HepG2 (cell line): ENCODE data around the gene SLC34A3. TPM values are rescaled to one million over a fixed set of nuclear protein-coding genes. Genes with fewer than 3 reads are reported as not detected.

Experiments used
- AGO1 ChIP-seq: fragments of 200-400 bp; formaldehyde crosslinking; IDR thresholded peaks from 2 replicates; pipeline ENCODE4 v1.6.1; 2017; ENCODE audit warnings: mild to moderate bottlenecking, low read depth, low read length, moderate library complexity; ENCODE audit not compliant: poor library complexity, severe bottlenecking
- GPN1 ChIP-seq: sonication (generic); formaldehyde crosslinking; IDR thresholded peaks from 2 replicates; pipeline ENCODE4 v1.5.1; 2020; ENCODE audit warnings: missing genetic modification reagents, borderline replicate concordance
- JUNB ChIP-seq: sonication (generic); formaldehyde crosslinking; IDR thresholded peaks from 2 replicates; pipeline ENCODE4 v1.8.0; 2022; ENCODE audit warnings: missing genetic modification reagents, mild to moderate bottlenecking, borderline replicate concordance
- PHF21A ChIP-seq: sonication (generic); formaldehyde crosslinking; IDR thresholded peaks from 2 replicates; pipeline ENCODE4 v1.5.0; 2020; ENCODE audit warnings: mild to moderate bottlenecking, missing genetic modification reagents
- RXRB ChIP-seq: IDR thresholded peaks from 2 replicates; pipeline ENCODE4 v1.6.1; 2016; ENCODE audit warnings: borderline replicate concordance, missing genetic modification reagents, missing compliant biosample characterization
- SP1 ChIP-seq, 2 experiments: fragments of 450-650 bp in 1 of 2; sonication (generic) in 1 of 2; formaldehyde crosslinking in 1 of 2; IDR thresholded peaks; 2 replicates each; pipeline versions ENCODE4 v1.4.0 to v1.6.1; 2016 to 2020; ENCODE audit warnings: missing genetic modification reagents in 1 of 2
- TCF7 ChIP-seq: sonication (generic); IDR thresholded peaks from 2 replicates; pipeline ENCODE4 v1.6.1; 2016; ENCODE audit warnings: antibody characterized with exemption, low read depth
- TEAD2 ChIP-seq: sonication (generic); formaldehyde crosslinking; IDR thresholded peaks from 2 replicates; pipeline ENCODE4 v1.9.0; 2021; ENCODE audit warnings: missing genetic modification reagents
- TEF ChIP-seq: sonication (generic); formaldehyde crosslinking; IDR thresholded peaks from 2 replicates; pipeline ENCODE4 v1.5.0; 2020; ENCODE audit warnings: missing genetic modification reagents
- YY1 ChIP-seq: IDR thresholded peaks from 2 replicates; pipeline ENCODE4 v1.6.1; 2011; ENCODE audit warnings: low read length, low read depth, moderate library complexity, mild to moderate bottlenecking; ENCODE audit not compliant: insufficient read depth, insufficient replicate concordance
- ZBTB8A ChIP-seq: sonication (generic); formaldehyde crosslinking; IDR thresholded peaks from 2 replicates; pipeline ENCODE4 v1.4.0; 2020; ENCODE audit warnings: mild to moderate bottlenecking, low read depth, missing genetic modification reagents, borderline replicate concordance
- ZC3H13 ChIP-seq: sonication (generic); formaldehyde crosslinking; IDR thresholded peaks from 2 replicates; pipeline ENCODE4 v1.8.1; 2023; ENCODE audit warnings: mild to moderate bottlenecking, missing genetic modification reagents, moderate library complexity
- ZNF34 ChIP-seq: sonication (generic); formaldehyde crosslinking; IDR thresholded peaks from 2 replicates; pipeline ENCODE4 v1.4.0; 2020; ENCODE audit warnings: mild to moderate bottlenecking, missing genetic modification reagents, borderline replicate concordance
- ZNF550 ChIP-seq: sonication (generic); formaldehyde crosslinking; IDR thresholded peaks from 2 replicates; pipeline ENCODE4 v1.4.0; 2020; ENCODE audit warnings: mild to moderate bottlenecking, missing genetic modification reagents, borderline replicate concordance
- ZNF670 ChIP-seq: sonication (generic); formaldehyde crosslinking; IDR thresholded peaks from 2 replicates; pipeline ENCODE4 v1.8.0; 2022; ENCODE audit warnings: mild to moderate bottlenecking, missing genetic modification reagents, borderline replicate concordance
- ZNF768 ChIP-seq: sonication (generic); formaldehyde crosslinking; IDR thresholded peaks from 2 replicates; pipeline ENCODE4 v1.4.0; 2020; ENCODE audit warnings: missing genetic modification reagents
- ZNF775 ChIP-seq: sonication (generic); formaldehyde crosslinking; IDR thresholded peaks from 2 replicates; pipeline ENCODE4 v1.4.0; 2020; ENCODE audit warnings: missing genetic modification reagents, mild to moderate bottlenecking, moderate library complexity, borderline replicate concordance
- ZSCAN20 ChIP-seq: sonication (generic); formaldehyde crosslinking; IDR thresholded peaks from 2 replicates; pipeline ENCODE4 v1.4.0; 2020; ENCODE audit warnings: missing genetic modification reagents, mild to moderate bottlenecking, borderline replicate concordance
- polyA plus RNA-seq, 8 experiments: library from polyadenylated mRNA; depleted of rRNA in 3 of 8; stranded (reverse) in 7 of 8; unstranded in 1 of 8; fragments of >200 nt; fragmentation: Illumina TruSeq in 4 of 8; extraction: Trizol in 4 of 8; gene quantifications; 2 replicates each; pipeline versions ENCODE4 v1.2.1 to v1.2.3, GENCODE V29; 2011 to 2016; ENCODE audit warnings: low read depth in 4 of 8, missing spikeins in 1 of 8, mixed read lengths in 1 of 8; ENCODE audit not compliant: insufficient read depth in 1 of 8
- total RNA-seq, 5 experiments: library from RNA; depleted of rRNA; stranded (reverse); fragments of >200 nt; fragmentation: Illumina TruSeq; extraction: Trizol; gene quantifications; 2 replicates each; pipeline ENCODE4 v1.2.3, GENCODE V29; 2016; ENCODE audit warnings: low read depth in 1 of 5
- TF ChIP-seq, protein P1 (sequence below): sonication (generic); formaldehyde crosslinking; IDR thresholded peaks from 2 replicates; pipeline ENCODE4 v1.9.0; 2022; ENCODE audit warnings: missing genetic modification reagents, mild to moderate bottlenecking, borderline replicate concordance
- TF ChIP-seq, protein P2 (sequence below): sonication (generic); formaldehyde crosslinking; IDR thresholded peaks from 2 replicates; pipeline ENCODE4 v1.9.0; 2021; ENCODE audit warnings: missing genetic modification reagents, borderline replicate concordance

SLC34A3 gene
- total and polyA plus RNA-seq, 2 of the 13 experiments (the other 11 are each of a cell fraction or from before 2014, with no cell fraction given) = 0.07 to 1.0 TPM

DNA sequence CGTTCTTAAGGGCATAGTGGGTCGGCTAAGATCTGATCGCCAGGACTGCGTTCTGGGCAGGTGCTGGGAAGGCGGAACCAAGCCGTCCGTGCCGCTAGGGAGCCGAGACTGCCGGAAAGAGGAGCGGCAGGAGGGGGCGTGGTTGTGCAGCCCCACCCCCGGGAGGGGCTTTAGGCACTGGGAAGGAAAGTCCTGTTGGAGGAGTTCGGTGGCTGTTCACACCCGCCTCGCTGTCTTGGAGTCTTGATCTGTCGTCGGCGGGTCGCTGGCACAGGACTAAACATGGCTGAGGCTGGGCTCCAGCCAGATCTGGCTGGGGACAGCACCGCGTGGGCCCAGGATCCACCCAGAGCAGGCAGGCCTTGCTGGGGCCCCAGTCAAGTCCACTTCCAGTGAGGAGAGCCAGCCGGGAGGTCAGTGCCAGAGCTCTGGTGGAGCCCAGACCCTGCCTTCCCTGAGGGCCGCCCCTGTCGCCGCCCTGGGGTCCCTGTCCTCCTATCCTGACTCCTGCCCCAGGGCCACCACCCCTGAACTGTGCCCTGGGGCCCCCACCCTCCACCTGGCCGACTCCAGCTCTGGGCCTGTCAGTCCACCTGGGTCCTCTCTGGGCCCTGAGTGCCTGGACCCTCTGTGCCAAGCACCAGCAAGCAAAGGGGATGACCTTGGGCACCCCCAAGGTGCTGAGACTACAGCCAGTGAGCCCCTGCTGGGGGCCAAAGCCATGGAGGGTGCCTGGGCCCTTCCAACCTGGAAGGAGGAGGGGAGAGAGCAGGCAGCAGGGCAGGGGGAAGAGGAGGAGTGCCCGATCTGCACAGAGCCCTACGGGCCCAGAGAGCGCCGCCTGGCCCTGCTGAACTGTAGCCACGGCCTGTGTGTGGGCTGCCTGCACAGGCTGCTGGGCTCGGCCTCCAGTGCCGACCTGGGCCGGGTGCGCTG, 13.2 kb upstream of the SLC34A3 start (continued):
- TF ChIP-seq GPN1 (CRISPR knock-in tag) (no peak), ZC3H13 (peak; percentile 36), ZNF34 (CRISPR knock-in tag) (peak; percentile 48; the same call in 1 of the 2 replicates), PHF21A (CRISPR knock-in tag) (0 out of 2 replicates have a peak, but pooled peaks have one; percentile 19), JUNB (CRISPR knock-in tag) (no peak), RXRB (CRISPR knock-in tag) (peak; percentile 28; the same call in 1 of the 2 replicates), TEAD2 (no peak), SP1 (IDR thresholded peaks at IDR 0.05) (no peak), SP1 (CRISPR knock-in tag; IDR thresholded peaks at IDR 0.05) (peak; percentile 87), ZNF775 (no peak), TCF7 (no peak), ZBTB8A (CRISPR knock-in tag) (peak; percentile 54; the same call in 1 of the 2 replicates), TEF (CRISPR knock-in tag) (no peak), ZSCAN20 (no peak), ZNF550 (no peak), ZNF670 (CRISPR knock-in tag) (no peak), YY1 (peak; percentile 69), AGO1 (peak; percentile 31), ZNF768 (no peak)
- TF ChIP-seq, protein P1, sequence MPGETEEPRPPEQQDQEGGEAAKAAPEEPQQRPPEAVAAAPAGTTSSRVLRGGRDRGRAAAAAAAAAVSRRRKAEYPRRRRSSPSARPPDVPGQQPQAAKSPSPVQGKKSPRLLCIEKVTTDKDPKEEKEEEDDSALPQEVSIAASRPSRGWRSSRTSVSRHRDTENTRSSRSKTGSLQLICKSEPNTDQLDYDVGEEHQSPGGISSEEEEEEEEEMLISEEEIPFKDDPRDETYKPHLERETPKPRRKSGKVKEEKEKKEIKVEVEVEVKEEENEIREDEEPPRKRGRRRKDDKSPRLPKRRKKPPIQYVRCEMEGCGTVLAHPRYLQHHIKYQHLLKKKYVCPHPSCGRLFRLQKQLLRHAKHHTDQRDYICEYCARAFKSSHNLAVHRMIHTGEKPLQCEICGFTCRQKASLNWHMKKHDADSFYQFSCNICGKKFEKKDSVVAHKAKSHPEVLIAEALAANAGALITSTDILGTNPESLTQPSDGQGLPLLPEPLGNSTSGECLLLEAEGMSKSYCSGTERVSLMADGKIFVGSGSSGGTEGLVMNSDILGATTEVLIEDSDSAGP = peak; percentile 71; the same call in 1 of the 2 replicates
- TF ChIP-seq, protein P2, sequence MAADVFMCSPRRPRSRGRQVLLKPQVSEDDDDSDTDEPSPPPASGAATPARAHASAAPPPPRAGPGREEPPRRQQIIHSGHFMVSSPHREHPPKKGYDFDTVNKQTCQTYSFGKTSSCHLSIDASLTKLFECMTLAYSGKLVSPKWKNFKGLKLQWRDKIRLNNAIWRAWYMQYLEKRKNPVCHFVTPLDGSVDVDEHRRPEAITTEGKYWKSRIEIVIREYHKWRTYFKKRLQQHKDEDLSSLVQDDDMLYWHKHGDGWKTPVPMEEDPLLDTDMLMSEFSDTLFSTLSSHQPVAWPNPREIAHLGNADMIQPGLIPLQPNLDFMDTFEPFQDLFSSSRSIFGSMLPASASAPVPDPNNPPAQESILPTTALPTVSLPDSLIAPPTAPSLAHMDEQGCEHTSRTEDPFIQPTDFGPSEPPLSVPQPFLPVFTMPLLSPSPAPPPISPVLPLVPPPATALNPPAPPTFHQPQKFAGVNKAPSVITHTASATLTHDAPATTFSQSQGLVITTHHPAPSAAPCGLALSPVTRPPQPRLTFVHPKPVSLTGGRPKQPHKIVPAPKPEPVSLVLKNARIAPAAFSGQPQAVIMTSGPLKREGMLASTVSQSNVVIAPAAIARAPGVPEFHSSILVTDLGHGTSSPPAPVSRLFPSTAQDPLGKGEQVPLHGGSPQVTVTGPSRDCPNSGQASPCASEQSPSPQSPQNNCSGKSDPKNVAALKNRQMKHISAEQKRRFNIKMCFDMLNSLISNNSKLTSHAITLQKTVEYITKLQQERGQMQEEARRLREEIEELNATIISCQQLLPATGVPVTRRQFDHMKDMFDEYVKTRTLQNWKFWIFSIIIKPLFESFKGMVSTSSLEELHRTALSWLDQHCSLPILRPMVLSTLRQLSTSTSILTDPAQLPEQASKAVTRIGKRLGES = no peak
